ENCODE data around the gene ERBB4.

Gene ERBB4

DNA sequence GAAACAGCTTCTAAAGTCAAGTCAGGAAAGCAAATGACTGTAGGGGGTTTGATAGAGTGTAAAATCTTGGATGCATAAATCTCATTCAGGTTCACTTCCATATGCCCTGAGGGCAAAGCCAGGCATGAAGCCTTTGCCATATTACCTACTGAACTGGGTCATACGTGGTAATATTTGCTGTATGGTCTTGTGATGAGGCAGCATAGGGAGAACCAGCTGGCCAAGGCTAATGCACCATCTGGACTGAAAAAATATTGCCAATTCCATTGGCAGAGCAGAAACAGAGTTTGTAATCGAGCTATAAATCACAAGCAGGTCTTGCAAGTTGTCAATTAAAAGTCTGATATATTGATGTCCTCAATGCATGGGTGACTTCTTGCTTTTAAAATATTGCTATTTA, 243.8 kb downstream of the ERBB4 start:
- H4K20me1 ChIP-seq (ENCODE audit: insufficient read depth, low read length, poor library complexity, severe bottlenecking): no peaks in the 10 kb centered on the region

GRCh38 chr2:212289301-212289700, 249.3 kb downstream of the ERBB4 start:
- no peaks in the 10 kb centered on the region for H3K27me3 ChIP-seq (ENCODE audit: insufficient read depth, low read length, poor library complexity, severe bottlenecking)
- no peak for TF ChIP-seq EZH2phosphoT487 (IDR thresholded peaks at IDR 0.05; ENCODE audit: borderline replicate concordance)
- TF ChIP-seq, protein P1, sequence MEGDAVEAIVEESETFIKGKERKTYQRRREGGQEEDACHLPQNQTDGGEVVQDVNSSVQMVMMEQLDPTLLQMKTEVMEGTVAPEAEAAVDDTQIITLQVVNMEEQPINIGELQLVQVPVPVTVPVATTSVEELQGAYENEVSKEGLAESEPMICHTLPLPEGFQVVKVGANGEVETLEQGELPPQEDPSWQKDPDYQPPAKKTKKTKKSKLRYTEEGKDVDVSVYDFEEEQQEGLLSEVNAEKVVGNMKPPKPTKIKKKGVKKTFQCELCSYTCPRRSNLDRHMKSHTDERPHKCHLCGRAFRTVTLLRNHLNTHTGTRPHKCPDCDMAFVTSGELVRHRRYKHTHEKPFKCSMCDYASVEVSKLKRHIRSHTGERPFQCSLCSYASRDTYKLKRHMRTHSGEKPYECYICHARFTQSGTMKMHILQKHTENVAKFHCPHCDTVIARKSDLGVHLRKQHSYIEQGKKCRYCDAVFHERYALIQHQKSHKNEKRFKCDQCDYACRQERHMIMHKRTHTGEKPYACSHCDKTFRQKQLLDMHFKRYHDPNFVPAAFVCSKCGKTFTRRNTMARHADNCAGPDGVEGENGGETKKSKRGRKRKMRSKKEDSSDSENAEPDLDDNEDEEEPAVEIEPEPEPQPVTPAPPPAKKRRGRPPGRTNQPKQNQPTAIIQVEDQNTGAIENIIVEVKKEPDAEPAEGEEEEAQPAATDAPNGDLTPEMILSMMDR (conservative IDR thresholded peaks at IDR 0.05; ENCODE audit: low read length): no peak
- no peaks in the 10 kb centered on the region for H3F3A ChIP-seq (ENCODE audit: low read depth)
- H3K79me2 ChIP-seq (ENCODE audit: insufficient read depth, low read length): no peaks in the 10 kb centered on the region
- H3K4me2 ChIP-seq (ENCODE audit: low read depth, low read length, poor library complexity, severe bottlenecking): no peak overlapping the region
- H3K36me3 ChIP-seq (ENCODE audit: insufficient read depth, low read length): no peaks in the 10 kb centered on the region
- H2AFZ ChIP-seq (ENCODE audit: low read length): no peak overlapping the region; the same call in 1 of the 2 replicates
- no peaks in the 10 kb centered on the region for H3K9me3 ChIP-seq (ENCODE audit: insufficient read depth, low read depth, low read length)
- no peak overlapping the region for H3K9ac ChIP-seq (ENCODE audit: low read depth, low read length, poor library complexity, severe bottlenecking)
- no peaks in the 10 kb centered on the region for H3K9me2 ChIP-seq (replicated peaks; ENCODE audit: low read depth, low read length)
- H3K4me3 ChIP-seq (ENCODE audit: low read length, poor library complexity, severe bottlenecking): no peak overlapping the region
- peaks cover 11% of the 10 kb centered on the region for H3K4me1 ChIP-seq (ENCODE audit: insufficient read depth, low read length, poor library complexity, severe bottlenecking)
- H4K20me1 ChIP-seq (ENCODE audit: insufficient read depth, low read length, poor library complexity, severe bottlenecking): no peaks in the 10 kb centered on the region

More for the DNA sequence above, 243.8 kb downstream of the ERBB4 start:
- no peak overlapping the region for H3K4me3 ChIP-seq (ENCODE audit: low read length, poor library complexity, severe bottlenecking)
- H3K79me2 ChIP-seq (ENCODE audit: insufficient read depth, low read length): no peaks in the 10 kb centered on the region
- peaks cover 9% of the 10 kb centered on the region for H3K4me1 ChIP-seq (ENCODE audit: insufficient read depth, low read length, poor library complexity, severe bottlenecking)
- H3K36me3 ChIP-seq (ENCODE audit: insufficient read depth, low read length): no peaks in the 10 kb centered on the region
- H3K4me2 ChIP-seq (ENCODE audit: low read depth, low read length, poor library complexity, severe bottlenecking): no peak overlapping the region
- no peaks in the 10 kb centered on the region for H3K27me3 ChIP-seq (ENCODE audit: insufficient read depth, low read length, poor library complexity, severe bottlenecking)
- H3K9ac ChIP-seq (ENCODE audit: low read depth, low read length, poor library complexity, severe bottlenecking): no peak overlapping the region
- no peaks in the 10 kb centered on the region for H3F3A ChIP-seq (ENCODE audit: low read depth)
- no peaks in the 10 kb centered on the region for H3K9me2 ChIP-seq (replicated peaks; ENCODE audit: low read depth, low read length)
- TF ChIP-seq, protein P1 (conservative IDR thresholded peaks at IDR 0.05; ENCODE audit: low read length): no peak
- H3K9me3 ChIP-seq (ENCODE audit: insufficient read depth, low read depth, low read length): no peaks in the 10 kb centered on the region
- no peak overlapping the region for H2AFZ ChIP-seq (ENCODE audit: low read length)

GRCh38 chr2:212288308-212288707, 250.3 kb downstream of the ERBB4 start:
- TF ChIP-seq, protein P1 (conservative IDR thresholded peaks at IDR 0.05; ENCODE audit: low read length): no peak
- no peak for TF ChIP-seq EZH2phosphoT487 (IDR thresholded peaks at IDR 0.05; ENCODE audit: borderline replicate concordance)
- H3K4me3 ChIP-seq (ENCODE audit: low read length, poor library complexity, severe bottlenecking): no peak overlapping the region
- H3K9me2 ChIP-seq (replicated peaks; ENCODE audit: low read depth, low read length): no peaks in the 10 kb centered on the region
- H4K20me1 ChIP-seq (ENCODE audit: insufficient read depth, low read length, poor library complexity, severe bottlenecking): no peaks in the 10 kb centered on the region
- no peaks in the 10 kb centered on the region for H3K27me3 ChIP-seq (ENCODE audit: insufficient read depth, low read length, poor library complexity, severe bottlenecking)
- no peaks in the 10 kb centered on the region for H3K36me3 ChIP-seq (ENCODE audit: insufficient read depth, low read length)
- H2AFZ ChIP-seq (ENCODE audit: low read length): no peak overlapping the region
- no peaks in the 10 kb centered on the region for H3K79me2 ChIP-seq (ENCODE audit: insufficient read depth, low read length)
- no peaks in the 10 kb centered on the region for H3F3A ChIP-seq (ENCODE audit: low read depth)
- H3K4me2 ChIP-seq (ENCODE audit: low read depth, low read length, poor library complexity, severe bottlenecking): no peak overlapping the region
- H3K9ac ChIP-seq (ENCODE audit: low read depth, low read length, poor library complexity, severe bottlenecking): no peak overlapping the region
- H3K4me1 ChIP-seq (ENCODE audit: insufficient read depth, low read length, poor library complexity, severe bottlenecking): peaks cover 11% of the 10 kb centered on the region
- H3K9me3 ChIP-seq (ENCODE audit: insufficient read depth, low read depth, low read length): no peaks in the 10 kb centered on the region
